HG02840 (cell line): ENCODE data around the gene RAD23B.

Experiments
- ATAC-seq: cut with Tn5 transposase; IDR thresholded peaks from one replicate; pipeline ENCODE4 v1.9.1; 2021; ENCODE audit warnings: mild to moderate bottlenecking, moderate library complexity, moderate number of reproducible peaks; ENCODE audit not compliant: unreplicated experiment, low FRiP score

RAD23B gene

GRCh38 chr9:107363516-107364152 is 80.6 kb downstream of the RAD23B start:
- no peak for ATAC-seq

GRCh38 chr9:107367727-107368502 is 84.8 kb downstream of the RAD23B start:
- no peak for ATAC-seq

- ATAC-seq: no peak
Measured at GRCh38 chr9:107368696-107369095, 85.6 kb downstream of the RAD23B start.

GRCh38 chr9:107373809-107374208 is 90.7 kb downstream of the RAD23B start:
- ATAC-seq: no peak

- ATAC-seq: no peak
Measured at GRCh38 chr9:107375001-107375400, 91.9 kb downstream of the RAD23B start.

GRCh38 chr9:107375651-107376369 is 92.7 kb downstream of the RAD23B start:
- ATAC-seq: no peak

- ATAC-seq: no peak
Measured at GRCh38 chr9:107378006-107378405, 94.9 kb downstream of the RAD23B start.
